ENCODE measurements around the gene B4GALNT4. TPM values are rescaled to one million over a fixed set of nuclear protein-coding genes. Genes with fewer than 3 reads are reported as not detected.
"Not testable (repeated sequence)": the region's sequence is repeated elsewhere in the genome, so short reads cannot be mapped to it uniquely, and the experiment has no call there.

Gene B4GALNT4
- total and polyA plus RNA-seq, 2 donors from 2014 or later: 0.82 to 1.4 TPM

DNA sequence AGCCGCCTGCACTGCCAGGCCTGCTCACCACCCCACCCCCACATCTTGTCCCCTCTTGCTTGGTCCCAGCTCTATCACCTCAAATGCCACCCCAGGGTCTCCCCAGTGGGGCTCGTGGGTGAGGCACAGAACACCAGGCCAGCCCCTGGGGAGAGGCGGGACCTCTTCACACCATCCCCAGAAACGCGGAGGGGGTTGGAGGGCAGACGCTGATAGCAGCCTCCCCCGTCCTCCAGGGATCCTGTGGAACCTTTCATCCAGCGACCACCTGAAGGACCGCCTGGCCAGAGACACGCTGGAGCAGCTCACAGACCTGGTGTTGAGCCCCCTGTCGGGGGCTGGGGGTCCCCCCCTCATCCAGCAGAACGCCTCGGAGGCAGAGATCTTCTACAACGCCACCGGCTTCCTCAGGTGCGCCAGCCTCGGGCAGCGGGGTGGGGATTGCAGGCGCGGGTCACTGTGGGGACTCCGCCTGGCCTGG, 30.5 kb downstream of the B4GALNT4 start:
- Histone ChIP-seq H3K27ac (ENCODE audit: low read depth in 2 of 2, low read length in 2 of 2) (no peak overlapping the region), H3K27me3 (ENCODE audit: control insufficient read depth, insufficient read depth, low read length) (no peaks in the 10 kb centered on the region), H3K9ac (ENCODE audit: low read length in 3 of 3) (no peak overlapping the region), H3K9me3 (ENCODE audit: control insufficient read depth in 2 of 3, insufficient read depth in 1 of 3, low read length in 3 of 3) (no peaks in the 10 kb centered on the region), H3K4me1 (ENCODE audit: control insufficient read depth in 2 of 3, insufficient read depth in 2 of 3, low read depth in 1 of 3, low read length in 3 of 3) (no peaks in the 10 kb centered on the region), H3K4me3 (ENCODE audit: low read length in 3 of 3) (no peak overlapping the region), H3K36me3 (ENCODE audit: control insufficient read depth in 2 of 3, insufficient read depth in 3 of 3, low read length in 3 of 3) (no peaks in the 10 kb centered on the region)
- TF ChIP-seq, protein P1, sequence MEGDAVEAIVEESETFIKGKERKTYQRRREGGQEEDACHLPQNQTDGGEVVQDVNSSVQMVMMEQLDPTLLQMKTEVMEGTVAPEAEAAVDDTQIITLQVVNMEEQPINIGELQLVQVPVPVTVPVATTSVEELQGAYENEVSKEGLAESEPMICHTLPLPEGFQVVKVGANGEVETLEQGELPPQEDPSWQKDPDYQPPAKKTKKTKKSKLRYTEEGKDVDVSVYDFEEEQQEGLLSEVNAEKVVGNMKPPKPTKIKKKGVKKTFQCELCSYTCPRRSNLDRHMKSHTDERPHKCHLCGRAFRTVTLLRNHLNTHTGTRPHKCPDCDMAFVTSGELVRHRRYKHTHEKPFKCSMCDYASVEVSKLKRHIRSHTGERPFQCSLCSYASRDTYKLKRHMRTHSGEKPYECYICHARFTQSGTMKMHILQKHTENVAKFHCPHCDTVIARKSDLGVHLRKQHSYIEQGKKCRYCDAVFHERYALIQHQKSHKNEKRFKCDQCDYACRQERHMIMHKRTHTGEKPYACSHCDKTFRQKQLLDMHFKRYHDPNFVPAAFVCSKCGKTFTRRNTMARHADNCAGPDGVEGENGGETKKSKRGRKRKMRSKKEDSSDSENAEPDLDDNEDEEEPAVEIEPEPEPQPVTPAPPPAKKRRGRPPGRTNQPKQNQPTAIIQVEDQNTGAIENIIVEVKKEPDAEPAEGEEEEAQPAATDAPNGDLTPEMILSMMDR (IDR thresholded peaks at IDR 0.05; ENCODE audit: borderline replicate concordance, extremely low read depth, insufficient read depth): no peak
- FAIRE-seq (no peak), DNase-seq (no peak)
- intact Hi-C loops (cut with DNase I): no loop called here

DNA sequence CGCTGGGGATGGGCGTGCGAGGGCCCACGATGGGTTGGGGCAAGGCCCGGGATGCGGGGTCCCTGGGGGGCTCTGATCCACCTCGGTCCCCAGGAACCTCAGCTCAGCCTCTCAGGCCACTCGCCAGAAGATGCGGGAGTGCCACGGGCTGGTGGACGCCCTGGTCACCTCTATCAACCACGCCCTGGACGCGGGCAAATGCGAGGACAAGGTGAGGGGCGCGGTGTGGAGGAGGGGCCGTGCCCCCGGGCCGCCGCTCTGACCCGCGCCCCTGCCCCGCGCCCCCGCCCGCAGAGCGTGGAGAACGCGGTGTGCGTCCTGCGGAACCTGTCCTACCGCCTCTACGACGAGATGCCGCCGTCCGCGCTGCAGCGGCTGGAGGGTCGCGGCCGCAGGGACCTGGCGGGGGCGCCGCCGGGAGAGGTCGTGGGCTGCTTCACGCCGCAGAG, 31.0 kb downstream of the B4GALNT4 start:
- FAIRE-seq (no peak), DNase-seq (peak in 1 of 5 donors; percentile 66)
- TF ChIP-seq, protein P1 (IDR thresholded peaks at IDR 0.05; ENCODE audit: borderline replicate concordance, extremely low read depth, insufficient read depth): no peak
- Histone ChIP-seq H3K4me1 (ENCODE audit: control insufficient read depth in 2 of 3, insufficient read depth in 2 of 3, low read depth in 1 of 3, low read length in 3 of 3) (no peaks in the 10 kb centered on the region), H3K9ac (ENCODE audit: low read length in 3 of 3) (no peak overlapping the region), H3K27me3 (ENCODE audit: control insufficient read depth, insufficient read depth, low read length) (no peaks in the 10 kb centered on the region), H3K36me3 (ENCODE audit: control insufficient read depth in 2 of 3, insufficient read depth in 3 of 3, low read length in 3 of 3) (no peaks in the 10 kb centered on the region), H3K27ac (ENCODE audit: low read depth in 2 of 2, low read length in 2 of 2) (no peak overlapping the region), H3K9me3 (ENCODE audit: control insufficient read depth in 2 of 3, insufficient read depth in 1 of 3, low read length in 3 of 3) (no peaks in the 10 kb centered on the region), H3K4me3 (ENCODE audit: low read length in 3 of 3) (no peak overlapping the region)
- intact Hi-C loops (cut with DNase I): no loop called here

- FAIRE-seq; intact Hi-C loops (cut with DNase I); DNase-seq; H3K9me3 ChIP-seq (ENCODE audit: control insufficient read depth in 2 of 3, insufficient read depth in 1 of 3, low read length in 3 of 3); H3K9ac ChIP-seq (ENCODE audit: low read length in 3 of 3); H3K4me3 ChIP-seq (ENCODE audit: low read length in 3 of 3); H3K4me1 ChIP-seq (ENCODE audit: control insufficient read depth in 2 of 3, insufficient read depth in 2 of 3, low read depth in 1 of 3, low read length in 3 of 3); H3K36me3 ChIP-seq (ENCODE audit: control insufficient read depth in 2 of 3, insufficient read depth in 3 of 3, low read length in 3 of 3); H3K27me3 ChIP-seq (ENCODE audit: control insufficient read depth, insufficient read depth, low read length); H3K27ac ChIP-seq (ENCODE audit: low read depth in 2 of 2, low read length in 2 of 2): not testable (repeated sequence)
These were observed 31.9 kb downstream of the B4GALNT4 start for GRCh38 chr11:401196-401595.

- no peaks in the 10 kb centered on the region for H3K36me3 ChIP-seq (ENCODE audit: control insufficient read depth in 2 of 3, insufficient read depth in 3 of 3, low read length in 3 of 3)
- DNase-seq: peak in 1 of 5 donors; percentile 65
- no peaks in the 10 kb centered on the region for H3K27me3 ChIP-seq (ENCODE audit: control insufficient read depth, insufficient read depth, low read length)
- no peak overlapping the region for H3K4me3 ChIP-seq (ENCODE audit: low read length in 3 of 3)
- H3K9ac ChIP-seq (ENCODE audit: low read length in 3 of 3): no peak overlapping the region
- intact Hi-C loops (cut with DNase I): no loop called here
- no peaks in the 10 kb centered on the region for H3K9me3 ChIP-seq (ENCODE audit: control insufficient read depth in 2 of 3, insufficient read depth in 1 of 3, low read length in 3 of 3)
- TF ChIP-seq, protein P1 (IDR thresholded peaks at IDR 0.05; ENCODE audit: borderline replicate concordance, extremely low read depth, insufficient read depth): no peak
- no peak overlapping the region for H3K27ac ChIP-seq (ENCODE audit: low read depth in 2 of 2, low read length in 2 of 2)
- H3K4me1 ChIP-seq (ENCODE audit: control insufficient read depth in 2 of 3, insufficient read depth in 2 of 3, low read depth in 1 of 3, low read length in 3 of 3): peaks cover 0 to 14% (median 0%) of the 10 kb centered on the region in 3 donors
- no peak for FAIRE-seq
These were observed 33.9 kb downstream of the B4GALNT4 start for GRCh38 chr11:403021-403760.
